ENCODE data around the gene PIK3CD. TPM values are rescaled to one million over a fixed set of nuclear protein-coding genes. Genes with fewer than 3 reads are reported as not detected.

The PIK3CD gene
- total and polyA plus RNA-seq, 10 of the 15 experiments (the other 5 are each of a cell fraction or from before 2014, with no cell fraction given), result 7.0 to 101 (median 51.1) TPM

GRCh38 chr1:9633493-9633892 lies 18.0 kb upstream of the PIK3CD start:
- intact Hi-C loops (cut with micrococcal nuclease; ENCODE audit: unreplicated experiment), result no loop called here
- no TSS peak for BruUV-seq (replicated peaks)
- no peak overlapping the region for H3K4me2 ChIP-seq (ENCODE audit: control insufficient read depth, insufficient read depth)
- ATAC-seq (no peak), FAIRE-seq (no peak), DNase-seq (ENCODE audit: low read depth, low spot score) (no peak)
- ChIA-PET RAD21 (ENCODE audit: unreplicated experiment) (no interaction called here), POLR2A (no interaction called here), CTCF (no interaction called here), SMC1A (ENCODE audit: uncharacterized antibody, unreplicated experiment) (interaction anchor here (1.6 kb wide), 1 partner anchor 11 kb away, joined by 4 read pairs; no protein-coding TSS in a partner anchor)
- H3K27ac ChIP-seq (ENCODE audit: control insufficient read depth, insufficient read depth), result no peak overlapping the region
- peaks cover 9% of the 10 kb centered on the region for H3K4me1 ChIP-seq (ENCODE audit: control insufficient read depth, insufficient read depth, low read length)
- peaks cover 24% of the 10 kb centered on the region for H3K79me2 ChIP-seq (ENCODE audit: control insufficient read depth, insufficient read depth, low read length)
- no peak overlapping the region for H3K4me3 ChIP-seq
- no peaks in the 10 kb centered on the region; a peak in 1 of 4 replicates for H3K36me3 ChIP-seq (ENCODE audit: control insufficient read depth in 2 of 2, insufficient read depth in 2 of 2, low read length in 1 of 2)
- H2AFZ ChIP-seq (ENCODE audit: control insufficient read depth, low read depth, low read length), result no peak overlapping the region
- H3K27me3 ChIP-seq (replicated peaks in 1 of 2; ENCODE audit: control insufficient read depth in 2 of 2, insufficient read depth in 2 of 2, low read length in 1 of 2), result no peaks in the 10 kb centered on the region
- in situ Hi-C loops (cut with MboI), result loop anchor here (5.0 kb wide), 1 partner anchor 234 kb away; no protein-coding TSS in a partner anchor
- no peaks in the 10 kb centered on the region; the same call in 1 of the 3 replicates for H3K9me3 ChIP-seq (replicated peaks; ENCODE audit: control insufficient read depth, insufficient read depth, low read length)
- no peak overlapping the region for H3K9ac ChIP-seq (ENCODE audit: control insufficient read depth, insufficient read depth, low read length)
- WGBS (ENCODE audit: insufficient coverage, insufficient replicate concordance, low lambda C conversion rate, missing lambda C conversion rate), result 61% methylated on average over 6 of the region's 6 CpGs
- no peaks in the 10 kb centered on the region for H4K20me1 ChIP-seq (ENCODE audit: control insufficient read depth, insufficient read depth)
- TF ChIP-seq NFXL1 (IDR thresholded peaks at IDR 0.05; ENCODE audit: borderline replicate concordance), result no peak
- TF ChIP-seq TCF3 (IDR thresholded peaks at IDR 0.05; ENCODE audit: borderline replicate concordance, insufficient read depth, low read depth, low read length), result no peak
- no peak for TF ChIP-seq TAF1 (IDR thresholded peaks at IDR 0.05; ENCODE audit: borderline replicate concordance, low read depth, low read length)
- TF ChIP-seq NFYA (IDR thresholded peaks at IDR 0.05; ENCODE audit: borderline replicate concordance, low read depth, low read length), result no peak
- no peak for TF ChIP-seq IRF3 (IDR thresholded peaks at IDR 0.05)
- no peak for TF ChIP-seq YBX1 (IDR thresholded peaks at IDR 0.05)
- no peak for TF ChIP-seq GATAD2B (conservative IDR thresholded peaks at IDR 0.05; ENCODE audit: low read depth)
- no peak for TF ChIP-seq SKIL (IDR thresholded peaks at IDR 0.05; ENCODE audit: low read depth, poor library complexity, severe bottlenecking)
- TF ChIP-seq KDM1A (IDR thresholded peaks at IDR 0.05; ENCODE audit: borderline replicate concordance), result no peak
- TF ChIP-seq MTA3 (IDR thresholded peaks at IDR 0.05; ENCODE audit: borderline replicate concordance, low read length), result no peak
- TF ChIP-seq, protein P1, sequence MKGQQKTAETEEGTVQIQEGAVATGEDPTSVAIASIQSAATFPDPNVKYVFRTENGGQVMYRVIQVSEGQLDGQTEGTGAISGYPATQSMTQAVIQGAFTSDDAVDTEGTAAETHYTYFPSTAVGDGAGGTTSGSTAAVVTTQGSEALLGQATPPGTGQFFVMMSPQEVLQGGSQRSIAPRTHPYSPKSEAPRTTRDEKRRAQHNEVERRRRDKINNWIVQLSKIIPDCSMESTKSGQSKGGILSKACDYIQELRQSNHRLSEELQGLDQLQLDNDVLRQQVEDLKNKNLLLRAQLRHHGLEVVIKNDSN (IDR thresholded peaks at IDR 0.05; ENCODE audit: borderline replicate concordance, extremely low read length, insufficient read depth, low read depth, low read length), result no peak
- no peak for TF ChIP-seq SMAD5 (IDR thresholded peaks at IDR 0.05; ENCODE audit: low read depth)
- TF ChIP-seq, protein P2, sequence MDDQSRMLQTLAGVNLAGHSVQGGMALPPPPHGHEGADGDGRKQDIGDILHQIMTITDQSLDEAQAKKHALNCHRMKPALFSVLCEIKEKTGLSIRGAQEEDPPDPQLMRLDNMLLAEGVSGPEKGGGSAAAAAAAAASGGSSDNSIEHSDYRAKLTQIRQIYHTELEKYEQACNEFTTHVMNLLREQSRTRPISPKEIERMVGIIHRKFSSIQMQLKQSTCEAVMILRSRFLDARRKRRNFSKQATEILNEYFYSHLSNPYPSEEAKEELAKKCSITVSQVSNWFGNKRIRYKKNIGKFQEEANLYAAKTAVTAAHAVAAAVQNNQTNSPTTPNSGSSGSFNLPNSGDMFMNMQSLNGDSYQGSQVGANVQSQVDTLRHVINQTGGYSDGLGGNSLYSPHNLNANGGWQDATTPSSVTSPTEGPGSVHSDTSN (IDR thresholded peaks at IDR 0.05; ENCODE audit: insufficient replicate concordance, low read depth, low read length), result no peak
- TF ChIP-seq, protein P3, sequence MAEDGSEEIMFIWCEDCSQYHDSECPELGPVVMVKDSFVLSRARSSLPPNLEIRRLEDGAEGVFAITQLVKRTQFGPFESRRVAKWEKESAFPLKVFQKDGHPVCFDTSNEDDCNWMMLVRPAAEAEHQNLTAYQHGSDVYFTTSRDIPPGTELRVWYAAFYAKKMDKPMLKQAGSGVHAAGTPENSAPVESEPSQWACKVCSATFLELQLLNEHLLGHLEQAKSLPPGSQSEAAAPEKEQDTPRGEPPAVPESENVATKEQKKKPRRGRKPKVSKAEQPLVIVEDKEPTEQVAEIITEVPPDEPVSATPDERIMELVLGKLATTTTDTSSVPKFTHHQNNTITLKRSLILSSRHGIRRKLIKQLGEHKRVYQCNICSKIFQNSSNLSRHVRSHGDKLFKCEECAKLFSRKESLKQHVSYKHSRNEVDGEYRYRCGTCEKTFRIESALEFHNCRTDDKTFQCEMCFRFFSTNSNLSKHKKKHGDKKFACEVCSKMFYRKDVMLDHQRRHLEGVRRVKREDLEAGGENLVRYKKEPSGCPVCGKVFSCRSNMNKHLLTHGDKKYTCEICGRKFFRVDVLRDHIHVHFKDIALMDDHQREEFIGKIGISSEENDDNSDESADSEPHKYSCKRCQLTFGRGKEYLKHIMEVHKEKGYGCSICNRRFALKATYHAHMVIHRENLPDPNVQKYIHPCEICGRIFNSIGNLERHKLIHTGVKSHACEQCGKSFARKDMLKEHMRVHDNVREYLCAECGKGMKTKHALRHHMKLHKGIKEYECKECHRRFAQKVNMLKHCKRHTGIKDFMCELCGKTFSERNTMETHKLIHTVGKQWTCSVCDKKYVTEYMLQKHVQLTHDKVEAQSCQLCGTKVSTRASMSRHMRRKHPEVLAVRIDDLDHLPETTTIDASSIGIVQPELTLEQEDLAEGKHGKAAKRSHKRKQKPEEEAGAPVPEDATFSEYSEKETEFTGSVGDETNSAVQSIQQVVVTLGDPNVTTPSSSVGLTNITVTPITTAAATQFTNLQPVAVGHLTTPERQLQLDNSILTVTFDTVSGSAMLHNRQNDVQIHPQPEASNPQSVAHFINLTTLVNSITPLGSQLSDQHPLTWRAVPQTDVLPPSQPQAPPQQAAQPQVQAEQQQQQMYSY (CRISPR knock-in tag; IDR thresholded peaks at IDR 0.05), result no peak
